CD4-positive, alpha-beta T cell treated with Interleukin-21 for 1 hour (primary cell): ENCODE results near the gene FGD4.

ENCODE experiments used
- DNase-seq: peaks from one replicate; pipeline ENCODE4 v3.0.0-alpha.2; 2020

FGD4 gene

DNA sequence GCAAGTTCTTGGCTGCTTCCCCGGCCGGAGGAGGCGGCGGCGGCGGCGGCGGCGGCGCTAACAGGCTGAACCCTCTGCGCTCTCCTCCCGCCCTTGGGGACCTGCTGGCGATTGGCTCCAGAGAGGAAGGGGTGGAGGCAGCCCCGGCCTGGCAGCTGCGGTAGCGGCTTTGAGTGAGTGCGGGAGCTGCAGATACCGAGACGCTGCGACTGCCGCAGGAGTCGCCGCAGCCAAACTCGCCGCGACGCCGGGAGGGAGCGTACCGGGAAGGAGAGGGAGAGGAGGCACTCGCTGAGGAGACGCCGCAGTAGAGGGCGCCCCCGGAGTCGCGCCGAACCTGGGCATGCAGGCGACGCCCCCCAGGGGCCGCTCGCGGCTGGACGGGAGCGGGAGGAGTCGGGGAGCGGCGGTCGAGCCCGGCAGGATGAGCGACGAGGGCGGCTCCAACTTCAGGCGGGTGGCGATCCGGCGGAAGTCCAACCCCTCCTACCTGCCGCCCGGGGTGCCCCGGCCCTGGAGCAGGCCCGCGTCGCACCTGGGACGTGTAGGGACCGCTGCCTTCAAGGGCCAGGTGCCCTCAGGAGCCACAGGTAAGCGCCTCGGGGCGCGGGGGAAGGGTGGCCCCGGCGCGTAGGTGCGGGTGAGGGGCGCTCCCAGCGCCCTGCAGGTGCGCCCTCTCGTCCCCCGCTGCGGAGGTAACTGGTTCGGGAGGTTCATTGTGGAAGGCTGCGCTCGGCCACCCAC lies at the start of gene FGD4:
Gene FGD4, plus strand, starts transcription at position 189 of the 744 bp plus-strand sequence.
- DNase-seq = peak; percentile 29

DNA sequence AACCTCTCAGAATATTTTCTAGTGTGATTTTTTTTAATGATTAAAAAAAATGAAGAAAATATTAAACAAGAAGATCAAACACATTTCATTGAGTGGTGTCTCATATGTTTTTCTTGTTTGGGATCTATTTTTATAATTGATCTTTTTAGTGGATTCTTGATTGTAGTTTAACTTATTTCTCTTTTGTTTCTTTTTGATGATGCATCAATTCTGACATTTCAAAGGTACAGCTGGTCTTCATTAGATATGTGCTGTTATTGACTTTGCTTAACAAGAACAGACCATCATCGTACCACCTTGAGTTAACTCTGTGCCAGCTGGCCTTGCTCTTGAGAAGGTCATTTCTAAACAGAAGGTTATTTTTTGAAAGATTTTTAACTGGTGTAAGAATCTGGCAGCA lies 45.8 kb upstream of the FGD4 start:
- DNase-seq = no peak

DNA sequence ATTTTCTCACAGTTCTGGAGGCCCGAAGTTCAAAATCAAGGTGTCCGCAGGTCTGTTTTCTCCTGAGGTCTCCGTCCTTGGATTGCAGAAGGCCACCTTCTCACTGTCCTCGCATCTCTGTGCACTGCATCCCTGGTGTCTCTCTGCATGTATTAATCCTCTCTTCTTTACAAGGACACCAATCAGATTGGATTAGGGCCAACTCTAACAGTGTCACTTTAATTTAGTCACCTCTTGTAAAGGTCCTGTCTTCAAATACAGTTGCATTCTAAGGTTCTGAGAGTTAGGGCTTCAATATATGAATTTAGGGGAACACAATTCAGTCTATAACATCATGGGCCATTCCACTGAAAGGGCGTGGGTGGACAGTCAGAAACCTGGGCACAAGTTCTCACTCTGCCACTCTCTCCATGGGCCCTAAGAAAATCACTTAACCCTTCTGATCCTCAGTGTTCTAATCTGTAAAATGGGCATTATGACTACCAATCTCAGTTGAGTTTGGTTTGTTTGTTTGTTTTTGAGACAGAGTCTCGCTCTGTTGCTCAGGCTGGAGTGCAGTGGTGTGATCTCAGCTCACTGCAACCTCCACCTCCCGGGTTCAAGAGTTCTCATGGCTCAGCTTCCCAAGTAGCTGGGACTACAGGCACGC lies 41.6 kb upstream of the FGD4 start:
- DNase-seq = no peak

DNA sequence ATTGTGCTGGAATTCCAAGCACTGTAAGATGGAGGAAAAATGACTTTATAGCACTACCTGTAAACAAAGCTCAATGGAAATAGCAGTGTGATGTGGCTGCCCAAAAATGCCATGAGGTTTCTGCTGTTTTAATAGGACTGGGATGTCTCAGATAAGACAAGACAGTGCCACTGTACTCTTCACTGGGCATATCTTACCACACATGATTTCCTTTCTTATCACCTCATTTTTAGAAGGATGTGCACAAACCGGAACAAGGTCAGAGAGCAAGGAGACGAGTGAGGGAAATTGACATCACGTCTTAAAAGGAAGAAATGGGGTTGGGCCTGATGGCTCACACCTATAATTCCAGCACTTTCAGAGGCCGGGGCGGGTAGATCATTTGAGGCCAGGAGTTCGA lies 38.4 kb upstream of the FGD4 start:
- DNase-seq = no peak

DNA sequence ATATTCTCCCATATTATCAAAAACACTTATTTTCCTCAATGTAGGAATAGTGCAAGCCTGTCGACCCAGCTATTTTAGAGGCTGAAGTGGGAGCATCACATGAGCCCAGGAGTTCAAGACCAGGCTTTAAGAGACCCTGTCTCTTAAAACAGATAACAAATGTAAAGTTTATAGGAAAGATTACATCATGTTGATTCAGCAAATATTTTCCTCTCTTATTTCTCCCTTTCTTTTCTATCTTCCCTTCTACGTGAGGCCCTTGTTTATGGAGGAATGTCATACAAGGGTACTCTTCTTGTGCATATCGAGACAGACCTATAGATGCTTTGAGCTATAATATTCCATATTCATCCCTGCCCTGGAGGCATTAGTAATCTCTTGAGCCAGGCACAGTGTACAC lies 36.5 kb upstream of the FGD4 start:
- no peak for DNase-seq

DNA sequence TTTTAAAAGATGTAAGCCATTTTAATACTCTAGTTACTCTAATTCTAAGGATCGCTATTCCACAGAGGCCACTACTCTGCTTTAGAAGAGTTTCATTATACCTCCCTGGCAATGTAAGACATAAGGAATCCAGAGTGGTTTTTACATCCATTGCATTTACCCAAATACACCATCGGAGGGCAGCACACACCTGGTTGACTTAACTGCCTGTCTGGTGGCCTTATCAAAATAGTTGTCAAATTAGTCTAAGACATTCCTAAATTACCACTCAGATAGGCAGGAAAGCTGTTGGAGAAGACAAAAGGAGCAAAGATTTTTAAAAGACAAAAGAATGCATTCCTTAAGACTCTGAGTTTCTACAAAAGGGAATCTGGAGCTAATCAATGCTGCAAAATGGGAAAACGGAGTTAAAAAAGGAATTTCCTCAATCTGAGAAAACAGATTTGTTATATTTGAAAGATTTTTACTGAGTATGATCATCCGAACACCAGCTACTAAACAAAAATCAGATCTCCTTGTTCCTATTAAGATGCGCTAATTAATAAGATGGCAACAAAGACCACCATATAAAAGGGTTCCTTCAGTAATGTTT lies 33.8 kb upstream of the FGD4 start:
- DNase-seq = peak; percentile 54

DNA sequence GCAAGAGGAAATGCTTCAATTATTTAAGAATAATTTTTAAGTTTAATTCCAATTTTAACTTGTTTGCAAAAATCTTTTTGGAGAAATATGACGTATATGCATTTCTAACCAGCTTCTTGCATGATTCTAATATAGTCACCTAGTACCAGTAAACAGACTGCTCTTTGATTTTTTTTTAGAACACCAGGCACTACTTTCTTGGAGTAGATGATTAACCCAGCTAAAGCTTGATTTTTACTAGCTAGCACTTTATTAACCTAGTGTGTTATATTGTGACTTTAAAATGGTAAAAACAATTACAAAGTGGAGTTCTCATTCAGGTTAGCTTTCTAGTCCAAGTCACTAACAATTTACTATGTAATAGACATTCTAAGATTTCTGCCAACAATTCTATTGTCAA lies 32.6 kb upstream of the FGD4 start:
- DNase-seq = no peak

DNA sequence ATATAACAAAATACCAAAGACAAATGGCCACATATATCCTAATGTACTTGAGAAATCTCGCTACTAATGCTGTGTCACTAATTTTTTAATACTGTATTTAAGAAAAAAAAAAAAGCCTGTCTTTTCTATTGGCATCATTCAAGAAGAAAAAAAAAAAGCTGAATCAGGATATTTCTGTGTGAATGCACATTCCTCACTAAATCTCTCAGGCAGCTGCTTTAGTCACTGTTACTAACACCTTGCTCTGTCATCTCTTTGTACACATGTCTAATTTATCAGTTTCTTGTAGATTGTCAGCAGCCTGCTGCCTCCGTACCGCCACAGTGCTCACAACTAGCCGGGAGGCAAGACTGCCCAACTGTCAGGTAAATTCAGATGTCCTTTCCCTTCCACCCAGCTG lies 32.0 kb upstream of the FGD4 start:
- DNase-seq = no peak

DNA sequence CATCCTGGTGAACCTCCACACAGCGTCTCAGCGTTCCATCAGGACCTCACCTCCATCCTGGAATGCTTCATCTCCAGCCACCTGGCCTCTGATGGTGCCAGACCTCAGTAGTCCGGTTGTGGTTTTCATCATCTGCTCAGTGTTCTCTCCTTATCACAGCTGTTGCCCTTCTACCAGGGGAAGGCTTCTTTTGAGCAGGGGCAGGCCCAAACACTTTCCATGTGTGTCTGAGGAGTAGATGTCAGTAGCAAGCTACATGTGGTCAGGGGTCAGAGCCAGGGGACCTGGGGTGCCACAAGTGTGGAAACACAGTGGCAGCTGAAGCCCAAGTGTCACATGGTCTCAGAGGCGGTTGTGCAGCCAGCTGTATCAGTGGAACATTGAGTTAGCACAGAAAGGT lies 30.2 kb upstream of the FGD4 start:
- no peak for DNase-seq

DNA sequence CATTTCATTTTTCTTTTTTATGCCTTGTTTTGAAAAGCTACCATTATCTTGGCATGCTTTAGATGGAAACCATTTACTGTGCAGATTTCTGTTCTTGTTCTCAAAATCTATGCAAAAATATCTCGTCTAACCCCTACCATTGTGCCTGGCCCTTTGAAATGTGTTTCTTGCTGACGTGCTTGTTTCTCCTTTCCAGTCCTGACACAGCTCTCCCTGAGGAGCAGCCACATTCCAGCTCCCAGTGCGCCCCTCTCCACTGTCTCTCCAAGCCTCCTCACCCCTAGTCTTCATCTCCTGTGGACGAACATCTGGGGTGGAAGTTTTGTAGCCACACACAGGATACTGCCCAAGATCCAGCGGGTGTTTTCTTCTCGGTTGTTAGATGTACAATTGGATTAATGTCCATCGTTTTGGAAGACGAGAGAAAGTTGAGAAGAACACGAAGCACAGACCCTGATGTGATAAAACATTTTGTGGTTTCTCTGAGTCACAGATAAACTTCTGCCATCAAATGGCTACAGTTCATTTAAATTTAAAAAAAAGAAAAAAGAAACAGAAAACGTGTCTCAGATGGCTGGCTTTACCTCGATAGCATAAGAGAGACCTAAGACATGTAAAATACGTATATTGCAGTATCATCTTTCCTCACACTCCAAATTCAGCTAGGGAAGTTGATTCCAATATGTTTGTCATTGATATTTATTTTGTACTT lies 21.9 kb upstream of the FGD4 start:
- no peak for DNase-seq

DNA sequence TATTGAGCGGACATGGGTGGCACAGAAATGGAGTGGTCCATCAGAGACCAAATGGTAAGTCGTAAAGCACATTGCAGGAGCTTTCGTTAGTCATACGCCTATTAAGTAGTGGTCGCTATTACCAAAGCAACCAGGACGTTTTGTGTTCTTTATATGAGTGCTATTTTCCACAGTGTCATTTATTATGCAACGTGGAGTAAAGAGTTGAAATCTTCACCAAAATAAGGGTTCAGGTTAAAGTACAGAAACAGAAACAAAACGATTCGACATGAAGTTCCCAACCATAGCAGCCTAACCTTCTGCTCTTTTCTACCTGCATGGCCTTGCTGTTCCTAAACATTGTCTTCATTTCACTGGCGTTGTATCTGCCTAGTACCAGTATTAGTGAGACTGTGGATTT lies 20.1 kb upstream of the FGD4 start:
- no peak for DNase-seq

DNA sequence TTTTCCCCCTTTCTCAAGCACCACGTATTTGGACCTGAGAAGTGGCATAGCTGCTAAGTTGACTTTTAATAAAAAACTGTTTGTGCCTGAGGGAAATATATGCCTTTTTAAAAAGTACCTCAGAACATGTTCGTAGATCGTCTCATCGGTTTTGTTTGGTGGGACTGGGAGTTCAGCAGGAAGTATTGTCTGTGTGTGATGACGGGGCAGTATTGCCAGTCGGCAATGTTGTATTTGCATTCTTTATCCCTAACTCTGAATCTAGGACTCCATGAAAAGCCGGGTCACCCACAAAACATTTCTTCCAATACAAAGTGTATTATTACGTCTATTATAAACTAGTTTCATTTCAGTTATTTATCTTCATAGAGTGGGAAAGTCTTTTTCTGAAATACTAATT lies 19.7 kb upstream of the FGD4 start:
- no peak for DNase-seq

DNA sequence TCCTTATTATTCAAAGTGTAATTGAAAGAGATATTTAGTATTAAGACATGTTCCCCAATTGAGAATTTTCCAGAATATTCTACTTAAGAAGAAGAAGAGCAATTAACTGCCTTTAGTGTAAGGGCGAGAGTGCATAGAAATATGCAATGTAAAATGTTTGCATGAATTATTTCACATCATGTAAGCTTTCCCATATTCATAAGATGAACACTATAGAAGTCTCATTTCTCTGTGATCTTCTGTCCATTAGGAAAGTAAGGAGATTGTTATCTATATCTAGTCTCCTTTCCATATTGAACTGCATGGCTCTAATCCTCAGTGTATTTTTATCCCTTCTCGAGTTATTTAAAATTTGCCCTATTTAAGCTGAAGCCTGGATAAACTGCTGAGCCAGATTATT lies 17.1 kb upstream of the FGD4 start:
- no peak for DNase-seq

DNA sequence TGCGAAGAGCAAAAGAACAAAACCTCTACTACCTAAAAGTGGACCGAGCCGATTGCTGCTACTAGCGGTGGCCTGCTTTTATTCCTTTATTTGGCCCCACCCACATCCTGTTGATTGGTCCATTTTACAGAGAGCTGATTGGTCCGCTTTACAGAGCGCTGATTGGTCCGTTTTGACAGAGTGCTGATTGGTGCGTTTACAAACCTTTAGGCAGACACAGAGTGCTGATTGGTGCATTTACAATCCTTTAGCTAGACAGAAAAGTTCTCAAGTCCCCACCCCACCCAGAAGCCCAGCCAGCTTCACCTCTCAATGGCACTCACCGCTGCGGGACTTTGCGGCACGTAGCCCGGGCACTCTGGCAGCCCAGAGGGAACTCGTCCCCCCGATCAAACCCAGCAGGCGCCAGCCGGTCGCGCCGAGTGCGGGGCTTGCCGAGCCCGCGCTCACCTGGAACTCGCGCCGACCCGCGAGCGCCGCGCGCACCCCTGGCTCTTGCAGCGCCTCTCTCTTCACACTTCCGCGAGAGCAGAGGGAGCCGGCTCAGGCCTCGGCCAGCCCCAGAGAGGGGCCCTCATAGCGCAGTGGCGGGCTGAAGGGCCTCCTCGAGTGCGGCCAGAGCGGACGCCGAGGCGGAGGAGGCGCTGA lies 8.7 kb upstream of the FGD4 start:
- peak; percentile 21 for DNase-seq

DNA sequence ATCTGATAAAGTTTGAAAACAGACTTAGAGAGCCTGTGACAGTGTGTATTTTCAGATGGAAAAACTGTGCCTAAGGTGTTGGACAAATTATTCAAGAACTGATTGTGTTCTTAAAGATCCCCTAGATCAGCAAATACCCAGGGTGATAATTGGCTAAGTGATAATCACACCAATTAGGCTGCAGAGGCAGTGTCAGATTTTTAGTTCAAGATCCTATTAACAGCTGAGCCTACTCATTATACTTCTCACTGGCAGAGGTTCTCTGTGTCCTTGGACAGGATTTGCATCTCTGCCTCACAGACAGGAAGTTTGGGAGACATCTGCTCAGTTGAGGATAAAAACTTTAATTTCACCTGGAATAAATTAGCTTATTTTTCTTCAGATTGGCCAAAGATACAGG lies 4.3 kb upstream of the FGD4 start:
- no peak for DNase-seq

DNA sequence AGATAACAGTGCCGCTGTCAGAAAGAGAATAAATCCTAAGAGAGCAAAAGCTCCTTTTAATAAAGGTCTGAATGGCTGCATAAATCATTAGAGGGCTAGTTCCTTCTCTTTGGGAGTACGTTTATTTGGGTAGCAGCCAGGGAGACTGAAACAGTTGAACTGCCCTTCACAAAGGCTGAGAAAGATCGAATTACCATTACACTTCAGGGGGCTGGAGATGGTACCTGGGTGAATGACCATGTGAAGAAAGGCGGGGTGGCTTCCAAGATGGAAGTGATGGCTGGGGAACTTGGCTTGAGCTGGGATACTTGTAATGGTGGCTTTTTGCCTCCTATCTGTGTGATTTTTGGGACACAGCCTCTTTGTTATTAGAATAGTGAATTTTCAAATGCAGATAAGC lies 1.7 kb upstream of the FGD4 start:
- no peak for DNase-seq

DNA sequence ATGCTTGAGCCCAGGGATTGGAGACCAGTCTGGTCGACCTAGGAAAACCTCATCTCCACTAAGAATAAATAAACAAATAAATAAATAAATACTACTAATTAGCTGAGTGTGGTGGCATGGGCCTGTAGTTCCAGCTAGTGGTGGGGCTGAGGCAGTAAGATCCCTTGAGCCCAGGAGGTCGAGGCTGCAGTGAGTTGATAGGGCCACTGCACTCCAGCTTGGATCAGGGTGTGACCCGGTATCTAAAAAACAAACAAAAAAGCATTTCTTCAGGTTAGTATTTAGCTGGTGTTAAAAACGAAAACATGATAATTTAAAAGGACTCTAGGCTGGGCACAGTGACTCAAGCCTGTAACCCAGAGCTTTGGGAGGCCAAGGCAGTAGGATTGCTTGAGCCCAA lies 1.2 kb upstream of the FGD4 start:
- DNase-seq = no peak

DNA sequence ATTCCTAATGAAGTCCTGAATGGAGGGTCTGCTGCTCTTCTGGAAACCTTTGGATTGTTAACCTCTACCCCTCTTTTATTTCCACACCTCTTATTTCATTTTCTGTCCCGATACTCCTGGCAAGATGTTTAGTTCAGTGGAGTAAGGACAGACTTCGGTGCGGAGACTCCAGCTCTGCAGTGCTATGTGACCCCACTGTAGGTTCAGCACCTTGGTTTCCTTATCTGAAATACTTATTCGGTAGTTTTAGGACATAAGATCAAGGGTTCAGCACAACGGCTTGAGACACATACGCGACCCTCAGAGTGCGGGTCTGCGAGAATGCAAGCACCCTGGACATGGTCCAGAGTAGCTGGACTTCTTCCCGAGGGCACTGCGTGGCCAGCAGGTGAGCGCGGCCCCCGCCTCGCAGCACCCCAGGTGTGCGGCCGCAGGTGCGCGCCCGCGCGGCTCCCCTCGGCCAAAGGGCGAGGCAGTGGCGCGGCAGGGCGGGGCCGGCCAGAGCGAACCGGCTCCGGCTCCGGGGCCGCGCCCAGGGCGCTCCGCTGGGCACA lies 465 bp upstream of the FGD4 start:
- DNase-seq = no peak

DNA sequence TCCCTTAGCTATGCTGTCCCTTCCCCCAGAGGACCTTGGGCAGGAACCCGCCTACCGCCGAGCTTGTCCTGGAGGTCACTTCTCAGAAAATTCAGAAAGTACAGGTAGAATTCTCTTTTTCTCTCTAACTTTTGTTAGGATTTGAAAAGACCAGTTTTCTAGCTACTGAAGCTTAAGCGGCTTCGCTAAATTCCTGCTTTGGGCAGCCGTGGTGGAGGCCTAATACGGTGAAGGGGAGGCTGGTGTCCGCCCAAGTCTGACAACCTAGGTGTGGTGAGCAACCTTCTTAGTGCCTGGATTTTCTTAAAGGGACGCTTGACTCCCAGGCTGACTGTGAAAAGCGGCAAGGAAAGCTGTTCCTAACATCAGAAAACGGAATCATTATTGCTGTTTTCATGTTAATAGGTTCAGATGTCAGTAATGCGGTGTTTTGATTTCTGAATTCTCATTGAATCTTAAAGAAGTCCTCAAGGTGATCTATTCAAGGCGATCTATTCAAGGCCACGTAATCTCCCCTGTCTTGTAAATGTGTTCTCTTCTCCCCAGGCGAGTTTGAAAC lies 835 bp downstream of the FGD4 start:
- DNase-seq = no peak

DNA sequence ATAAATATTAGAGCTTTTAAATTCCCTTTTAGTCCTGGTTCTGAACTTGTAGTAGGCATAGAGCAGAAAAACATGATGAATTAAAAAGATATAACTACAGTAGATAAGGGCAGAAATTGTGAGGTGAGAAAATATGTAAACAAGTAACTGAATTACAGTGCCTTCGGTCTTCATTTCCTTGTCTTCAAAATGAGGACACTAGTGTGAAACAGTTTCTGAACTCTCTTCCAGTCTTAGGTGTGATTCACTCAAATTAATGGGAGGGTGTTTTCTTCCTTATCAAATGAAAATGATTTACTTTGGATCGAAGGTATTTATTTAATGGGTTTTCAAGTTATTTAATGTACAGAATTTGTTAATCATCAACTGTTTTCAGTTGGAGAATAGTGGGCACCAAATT lies 1.5 kb downstream of the FGD4 start:
- DNase-seq = no peak

DNA sequence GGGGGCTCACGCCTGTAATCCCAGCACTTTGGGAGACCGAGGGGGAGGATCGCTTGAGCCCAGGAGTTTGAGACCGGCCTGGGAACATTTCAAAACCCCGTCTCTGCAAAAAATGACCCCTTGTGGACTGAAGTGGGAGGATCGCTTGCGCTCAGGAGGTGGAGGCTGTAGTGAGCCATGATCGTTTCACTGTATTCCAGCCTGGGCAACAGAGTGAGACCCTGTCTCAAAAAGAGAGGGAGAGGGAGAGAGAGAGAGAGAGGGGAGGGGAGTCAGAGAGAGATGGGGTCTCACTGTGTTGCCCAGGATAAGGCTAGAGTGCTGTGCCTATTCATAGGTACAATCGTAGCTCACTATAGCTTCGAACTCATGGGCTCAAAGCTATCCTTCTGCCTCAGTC lies 2.8 kb downstream of the FGD4 start:
- DNase-seq = no peak

DNA sequence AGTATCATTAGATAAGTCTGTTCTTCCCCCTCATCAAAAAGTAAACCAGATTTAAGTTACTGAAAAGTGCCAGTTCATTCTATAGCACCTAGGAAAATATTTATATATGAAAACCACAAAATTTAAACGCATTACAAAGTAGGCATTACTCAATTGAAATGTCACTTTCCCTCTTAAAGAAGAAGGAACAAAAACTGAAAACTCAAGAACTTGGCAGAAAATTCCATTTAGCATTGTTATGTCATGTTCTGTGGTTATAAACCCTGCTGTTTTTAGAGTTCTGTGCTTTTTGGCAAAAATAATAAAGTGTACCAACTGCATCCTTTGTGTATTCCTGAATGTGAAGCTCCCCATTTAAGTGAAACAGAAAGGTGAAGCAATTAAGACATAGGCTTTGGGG lies 3.6 kb downstream of the FGD4 start:
- no peak for DNase-seq

DNA sequence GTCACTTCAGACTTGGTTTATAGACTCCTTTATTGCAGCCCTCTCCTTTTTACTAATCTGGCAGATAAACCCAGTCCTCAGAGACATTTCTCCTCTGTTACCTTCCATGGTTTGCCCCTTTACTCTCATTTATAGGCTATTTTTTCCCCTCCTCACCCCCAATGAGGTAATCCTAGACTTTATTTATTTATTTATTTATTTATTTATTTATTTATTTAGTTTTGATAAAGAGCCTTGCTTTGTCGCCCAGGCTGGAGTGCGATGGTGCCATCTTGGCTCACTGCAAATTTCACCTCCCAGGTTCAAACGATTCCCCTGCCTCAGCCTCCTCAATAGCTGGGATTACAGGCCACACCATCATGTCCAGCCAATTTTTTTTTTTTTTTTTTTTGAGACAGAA lies 8.4 kb downstream of the FGD4 start:
- DNase-seq = no peak
